WTC11 (cell line): ENCODE results near the gene ARMH4.

Source experiments
- ELF4 ChIP-seq: sonication (generic); formaldehyde crosslinking; IDR thresholded peaks from 2 replicates; pipeline ENCODE4 v1.8.1; 2022; ENCODE audit warnings: low read depth, mild to moderate bottlenecking, moderate library complexity, missing genetic modification reagents
- NFATC4 ChIP-seq: fragments of 250-450 bp; sonication (Bioruptor Pico); IDR thresholded peaks from 2 replicates; pipeline ENCODE4 v1.9.0; 2021; ENCODE audit warnings: mild to moderate bottlenecking
- NFE2L1 ChIP-seq: sonication (generic); formaldehyde crosslinking; IDR thresholded peaks from 2 replicates; pipeline ENCODE4 v1.8.1; 2023; ENCODE audit warnings: missing genetic modification reagents
- NR1H2 ChIP-seq: sonication (generic); formaldehyde crosslinking; IDR thresholded peaks from 2 replicates; pipeline ENCODE4 v1.9.0; 2021; ENCODE audit warnings: mild to moderate bottlenecking, moderate library complexity, missing genetic modification reagents
- SOX15 ChIP-seq: fragments of 250-450 bp; sonication (Bioruptor Pico); IDR thresholded peaks from 2 replicates; pipeline ENCODE4 v1.9.0; 2021; ENCODE audit warnings: mild to moderate bottlenecking
- TF ChIP-seq, protein P1 (sequence below): fragments of 200-600 bp; IDR thresholded peaks from 2 replicates; pipeline ENCODE4 v1.8.0; 2022; ENCODE audit warnings: antibody characterized with exemption
- TF ChIP-seq, protein P2 (sequence below): sonication (generic); formaldehyde crosslinking; conservative IDR thresholded peaks from 2 replicates; pipeline ENCODE4 v1.8.1; 2023; ENCODE audit warnings: mild to moderate bottlenecking, low read depth, missing genetic modification reagents, moderate library complexity
- TF ChIP-seq, protein P3 (sequence below): sonication (generic); formaldehyde crosslinking; IDR thresholded peaks from 2 replicates; pipeline ENCODE4 v1.8.1; 2023; ENCODE audit warnings: mild to moderate bottlenecking, missing genetic modification reagents, moderate library complexity

GRCh38 chr14:58060077-58060476, 91.9 kb downstream of the ARMH4 start:
- TF ChIP-seq, protein P1, sequence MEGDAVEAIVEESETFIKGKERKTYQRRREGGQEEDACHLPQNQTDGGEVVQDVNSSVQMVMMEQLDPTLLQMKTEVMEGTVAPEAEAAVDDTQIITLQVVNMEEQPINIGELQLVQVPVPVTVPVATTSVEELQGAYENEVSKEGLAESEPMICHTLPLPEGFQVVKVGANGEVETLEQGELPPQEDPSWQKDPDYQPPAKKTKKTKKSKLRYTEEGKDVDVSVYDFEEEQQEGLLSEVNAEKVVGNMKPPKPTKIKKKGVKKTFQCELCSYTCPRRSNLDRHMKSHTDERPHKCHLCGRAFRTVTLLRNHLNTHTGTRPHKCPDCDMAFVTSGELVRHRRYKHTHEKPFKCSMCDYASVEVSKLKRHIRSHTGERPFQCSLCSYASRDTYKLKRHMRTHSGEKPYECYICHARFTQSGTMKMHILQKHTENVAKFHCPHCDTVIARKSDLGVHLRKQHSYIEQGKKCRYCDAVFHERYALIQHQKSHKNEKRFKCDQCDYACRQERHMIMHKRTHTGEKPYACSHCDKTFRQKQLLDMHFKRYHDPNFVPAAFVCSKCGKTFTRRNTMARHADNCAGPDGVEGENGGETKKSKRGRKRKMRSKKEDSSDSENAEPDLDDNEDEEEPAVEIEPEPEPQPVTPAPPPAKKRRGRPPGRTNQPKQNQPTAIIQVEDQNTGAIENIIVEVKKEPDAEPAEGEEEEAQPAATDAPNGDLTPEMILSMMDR: no peak
- TF ChIP-seq NR1H2 (no peak), NFATC4 (CRISPR knock-in tag) (no peak), SOX15 (CRISPR knock-in tag) (no peak), NFE2L1 (CRISPR knock-in tag) (no peak), ELF4 (no peak)
- TF ChIP-seq, protein P2, sequence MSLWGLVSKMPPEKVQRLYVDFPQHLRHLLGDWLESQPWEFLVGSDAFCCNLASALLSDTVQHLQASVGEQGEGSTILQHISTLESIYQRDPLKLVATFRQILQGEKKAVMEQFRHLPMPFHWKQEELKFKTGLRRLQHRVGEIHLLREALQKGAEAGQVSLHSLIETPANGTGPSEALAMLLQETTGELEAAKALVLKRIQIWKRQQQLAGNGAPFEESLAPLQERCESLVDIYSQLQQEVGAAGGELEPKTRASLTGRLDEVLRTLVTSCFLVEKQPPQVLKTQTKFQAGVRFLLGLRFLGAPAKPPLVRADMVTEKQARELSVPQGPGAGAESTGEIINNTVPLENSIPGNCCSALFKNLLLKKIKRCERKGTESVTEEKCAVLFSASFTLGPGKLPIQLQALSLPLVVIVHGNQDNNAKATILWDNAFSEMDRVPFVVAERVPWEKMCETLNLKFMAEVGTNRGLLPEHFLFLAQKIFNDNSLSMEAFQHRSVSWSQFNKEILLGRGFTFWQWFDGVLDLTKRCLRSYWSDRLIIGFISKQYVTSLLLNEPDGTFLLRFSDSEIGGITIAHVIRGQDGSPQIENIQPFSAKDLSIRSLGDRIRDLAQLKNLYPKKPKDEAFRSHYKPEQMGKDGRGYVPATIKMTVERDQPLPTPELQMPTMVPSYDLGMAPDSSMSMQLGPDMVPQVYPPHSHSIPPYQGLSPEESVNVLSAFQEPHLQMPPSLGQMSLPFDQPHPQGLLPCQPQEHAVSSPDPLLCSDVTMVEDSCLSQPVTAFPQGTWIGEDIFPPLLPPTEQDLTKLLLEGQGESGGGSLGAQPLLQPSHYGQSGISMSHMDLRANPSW (CRISPR knock-in tag): no peak
- TF ChIP-seq, protein P3, sequence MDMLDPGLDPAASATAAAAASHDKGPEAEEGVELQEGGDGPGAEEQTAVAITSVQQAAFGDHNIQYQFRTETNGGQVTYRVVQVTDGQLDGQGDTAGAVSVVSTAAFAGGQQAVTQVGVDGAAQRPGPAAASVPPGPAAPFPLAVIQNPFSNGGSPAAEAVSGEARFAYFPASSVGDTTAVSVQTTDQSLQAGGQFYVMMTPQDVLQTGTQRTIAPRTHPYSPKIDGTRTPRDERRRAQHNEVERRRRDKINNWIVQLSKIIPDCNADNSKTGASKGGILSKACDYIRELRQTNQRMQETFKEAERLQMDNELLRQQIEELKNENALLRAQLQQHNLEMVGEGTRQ: no peak
